HepG2 (cell line): ENCODE measurements around the gene COG8. TPM values are rescaled to one million over a fixed set of nuclear protein-coding genes. Genes with fewer than 3 reads are reported as not detected.

ENCODE experiments used
- EED ChIP-seq: sonication (generic); formaldehyde crosslinking; IDR thresholded peaks from 2 replicates; pipeline ENCODE4 v1.5.0; 2020; ENCODE audit warnings: mild to moderate bottlenecking, missing genetic modification reagents
- ELF1 ChIP-seq: sonication (generic); formaldehyde crosslinking; IDR thresholded peaks from 2 replicates; pipeline ENCODE4 v1.4.0; 2020; ENCODE audit warnings: missing genetic modification reagents
- IKZF4 ChIP-seq: sonication (generic); formaldehyde crosslinking; IDR thresholded peaks from 2 replicates; pipeline ENCODE4 v1.5.1; 2020; ENCODE audit warnings: borderline replicate concordance, mild to moderate bottlenecking, low read depth, missing genetic modification reagents; ENCODE audit errors: not compliant biosample characterization
- KDM1A ChIP-seq: IDR thresholded peaks from 2 replicates; pipeline ENCODE4 v1.6.1; 2016; ENCODE audit warnings: missing compliant biosample characterization
- MAFG ChIP-seq: sonication (generic); formaldehyde crosslinking; IDR thresholded peaks from 2 replicates; pipeline ENCODE4 v1.5.1; 2020; ENCODE audit warnings: mild to moderate bottlenecking, missing genetic modification reagents
- MTA1 ChIP-seq: sonication (generic); formaldehyde crosslinking; IDR thresholded peaks from 2 replicates; pipeline ENCODE4 v1.4.0; 2020; ENCODE audit warnings: missing genetic modification reagents, mild to moderate bottlenecking, borderline replicate concordance
- NCOA1 ChIP-seq: sonication (generic); formaldehyde crosslinking; IDR thresholded peaks from 2 replicates; pipeline ENCODE4 v1.9.0; 2021; ENCODE audit warnings: missing genetic modification reagents
- NPAS2 ChIP-seq: sonication (generic); formaldehyde crosslinking; IDR thresholded peaks from 2 replicates; pipeline ENCODE4 v1.8.0; 2022; ENCODE audit warnings: mild to moderate bottlenecking, missing genetic modification reagents, borderline replicate concordance
- NRL ChIP-seq: sonication (generic); formaldehyde crosslinking; IDR thresholded peaks from 2 replicates; pipeline ENCODE4 v1.5.0; 2020; ENCODE audit warnings: missing genetic modification reagents, mild to moderate bottlenecking, moderate library complexity, borderline replicate concordance
- POLR2AphosphoS2 ChIP-seq: IDR thresholded peaks from 2 replicates; pipeline ENCODE4 v1.6.1; 2011; ENCODE audit warnings: low read depth, low read length, improper control_type of control experiment
- RNF2 ChIP-seq: fragments of 450-650 bp; conservative IDR thresholded peaks from 2 replicates; pipeline ENCODE4 v1.6.1; 2016; ENCODE audit warnings: low read depth
- SATB2 ChIP-seq: sonication (generic); formaldehyde crosslinking; IDR thresholded peaks from 2 replicates; pipeline ENCODE4 v1.5.0; 2020; ENCODE audit warnings: missing genetic modification reagents
- ZBTB3 ChIP-seq: sonication (generic); formaldehyde crosslinking; IDR thresholded peaks from 2 replicates; pipeline ENCODE4 v1.4.0; 2020; ENCODE audit warnings: low read depth, mild to moderate bottlenecking, moderate library complexity, missing genetic modification reagents, borderline replicate concordance
- ZFP82 ChIP-seq: sonication (generic); formaldehyde crosslinking; IDR thresholded peaks from 2 replicates; pipeline ENCODE4 v1.5.1; 2020; ENCODE audit warnings: mild to moderate bottlenecking, missing genetic modification reagents, borderline replicate concordance
- ZNF160 ChIP-seq: sonication (generic); formaldehyde crosslinking; IDR thresholded peaks from 2 replicates; pipeline ENCODE4 v1.8.0; 2022; ENCODE audit warnings: mild to moderate bottlenecking, inconsistent platforms, missing genetic modification reagents
- ZNF256 ChIP-seq: sonication (generic); formaldehyde crosslinking; conservative IDR thresholded peaks from 2 replicates; pipeline ENCODE4 v1.4.0; 2020; ENCODE audit warnings: missing genetic modification reagents
- ZNF674 ChIP-seq: sonication (generic); formaldehyde crosslinking; IDR thresholded peaks from 2 replicates; pipeline ENCODE4 v1.5.0; 2020; ENCODE audit warnings: low read depth, mild to moderate bottlenecking, missing genetic modification reagents
- ZNF780A ChIP-seq: sonication (generic); formaldehyde crosslinking; IDR thresholded peaks from 2 replicates; pipeline ENCODE4 v1.8.0; 2022; ENCODE audit warnings: mild to moderate bottlenecking, missing genetic modification reagents, moderate library complexity
- ZNF788 ChIP-seq: sonication (generic); formaldehyde crosslinking; IDR thresholded peaks from 2 replicates; pipeline ENCODE4 v1.5.0; 2020; ENCODE audit warnings: mild to moderate bottlenecking, missing genetic modification reagents, borderline replicate concordance
- ZSCAN25 ChIP-seq: sonication (generic); formaldehyde crosslinking; IDR thresholded peaks from 2 replicates; pipeline ENCODE4 v1.8.0; 2022; ENCODE audit warnings: mild to moderate bottlenecking, missing genetic modification reagents
- polyA plus RNA-seq, 8 experiments: library from polyadenylated mRNA; depleted of rRNA in 3 of 8; stranded (reverse) in 7 of 8; unstranded in 1 of 8; fragments of >200 nt; fragmentation: Illumina TruSeq in 4 of 8; extraction: Trizol in 4 of 8; gene quantifications; 2 replicates each; pipeline versions ENCODE4 v1.2.1 to v1.2.3, GENCODE V29; 2011 to 2016; ENCODE audit warnings: low read depth in 4 of 8, missing spikeins in 1 of 8, mixed read lengths in 1 of 8; ENCODE audit not compliant: insufficient read depth in 1 of 8
- total RNA-seq, 5 experiments: library from RNA; depleted of rRNA; stranded (reverse); fragments of >200 nt; fragmentation: Illumina TruSeq; extraction: Trizol; gene quantifications; 2 replicates each; pipeline ENCODE4 v1.2.3, GENCODE V29; 2016; ENCODE audit warnings: low read depth in 1 of 5
- TF ChIP-seq, protein P1 (sequence below): sonication (generic); formaldehyde crosslinking; IDR thresholded peaks from 2 replicates; pipeline ENCODE4 v1.9.0; 2021; ENCODE audit warnings: missing genetic modification reagents, borderline replicate concordance
- TF ChIP-seq, protein P2 (sequence below): sonication (generic); formaldehyde crosslinking; IDR thresholded peaks from 2 replicates; pipeline ENCODE4 v1.5.1; 2020; ENCODE audit warnings: mild to moderate bottlenecking, moderate library complexity, missing genetic modification reagents

COG8 gene
- total and polyA plus RNA-seq, 2 of the 13 experiments (the other 11 are each of a cell fraction or from before 2014, with no cell fraction given): 45.5 to 52.1 TPM

DNA sequence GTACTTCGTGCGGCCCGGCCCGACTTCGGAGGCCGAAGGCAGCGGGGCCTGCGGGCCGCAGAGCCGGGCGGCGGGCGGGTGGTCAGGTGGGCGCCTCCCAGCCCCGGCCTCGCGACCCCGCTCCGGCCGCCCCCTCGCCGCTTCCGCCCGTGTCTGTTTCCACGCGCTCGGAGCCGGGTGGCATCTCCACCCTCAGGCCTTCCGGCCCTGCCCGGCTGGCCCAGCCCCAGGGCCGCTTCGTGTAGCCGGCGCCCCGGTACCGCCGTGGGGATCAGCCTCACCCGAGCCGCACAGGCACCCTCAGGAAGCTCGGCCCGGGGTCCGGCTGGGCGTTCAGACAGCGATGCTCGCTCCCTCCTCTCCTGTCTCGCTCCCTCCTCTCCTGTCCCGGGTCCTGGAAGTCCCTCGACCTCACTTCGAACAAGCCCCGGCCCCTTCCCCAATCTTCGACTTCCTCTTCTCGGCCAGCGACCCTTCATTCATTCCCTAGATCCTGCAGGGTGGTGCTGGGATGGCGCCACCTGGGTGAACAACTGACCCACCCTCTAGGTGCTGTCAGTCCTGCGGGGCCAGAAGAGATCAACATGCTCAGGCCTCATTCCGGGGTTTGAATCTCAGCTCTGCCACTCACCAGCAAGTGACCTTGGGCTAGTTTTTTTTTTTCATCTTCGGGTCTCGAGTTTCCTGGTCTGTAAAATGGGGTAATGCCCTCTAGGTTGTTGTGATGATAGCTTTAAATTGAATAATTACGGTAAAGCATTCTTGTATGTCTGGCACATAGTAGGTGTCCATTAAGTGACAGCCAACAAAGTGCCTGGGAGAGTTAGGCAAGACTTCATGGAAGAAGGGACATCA is 27.6 kb downstream of the COG8 start (continued):
- TF ChIP-seq, protein P1, sequence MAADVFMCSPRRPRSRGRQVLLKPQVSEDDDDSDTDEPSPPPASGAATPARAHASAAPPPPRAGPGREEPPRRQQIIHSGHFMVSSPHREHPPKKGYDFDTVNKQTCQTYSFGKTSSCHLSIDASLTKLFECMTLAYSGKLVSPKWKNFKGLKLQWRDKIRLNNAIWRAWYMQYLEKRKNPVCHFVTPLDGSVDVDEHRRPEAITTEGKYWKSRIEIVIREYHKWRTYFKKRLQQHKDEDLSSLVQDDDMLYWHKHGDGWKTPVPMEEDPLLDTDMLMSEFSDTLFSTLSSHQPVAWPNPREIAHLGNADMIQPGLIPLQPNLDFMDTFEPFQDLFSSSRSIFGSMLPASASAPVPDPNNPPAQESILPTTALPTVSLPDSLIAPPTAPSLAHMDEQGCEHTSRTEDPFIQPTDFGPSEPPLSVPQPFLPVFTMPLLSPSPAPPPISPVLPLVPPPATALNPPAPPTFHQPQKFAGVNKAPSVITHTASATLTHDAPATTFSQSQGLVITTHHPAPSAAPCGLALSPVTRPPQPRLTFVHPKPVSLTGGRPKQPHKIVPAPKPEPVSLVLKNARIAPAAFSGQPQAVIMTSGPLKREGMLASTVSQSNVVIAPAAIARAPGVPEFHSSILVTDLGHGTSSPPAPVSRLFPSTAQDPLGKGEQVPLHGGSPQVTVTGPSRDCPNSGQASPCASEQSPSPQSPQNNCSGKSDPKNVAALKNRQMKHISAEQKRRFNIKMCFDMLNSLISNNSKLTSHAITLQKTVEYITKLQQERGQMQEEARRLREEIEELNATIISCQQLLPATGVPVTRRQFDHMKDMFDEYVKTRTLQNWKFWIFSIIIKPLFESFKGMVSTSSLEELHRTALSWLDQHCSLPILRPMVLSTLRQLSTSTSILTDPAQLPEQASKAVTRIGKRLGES: 0 out of 2 replicates have a peak, but pooled peaks have one; percentile 25
- TF ChIP-seq ZNF160 (CRISPR knock-in tag): no peak; the same call in none of the 2 replicates
- 0 out of 2 replicates have a peak, but pooled peaks have one; percentile 15 for TF ChIP-seq RNF2
- peak; percentile 57; the same call in 1 of the 2 replicates for TF ChIP-seq NRL (CRISPR knock-in tag)
- peak; percentile 80; the same call in 1 of the 2 replicates for TF ChIP-seq NCOA1 (CRISPR knock-in tag)
- TF ChIP-seq ZNF674 (CRISPR knock-in tag): no peak
- no peak; the same call in 1 of the 2 replicates for TF ChIP-seq MTA1 (CRISPR knock-in tag)
- TF ChIP-seq ZNF788 (CRISPR knock-in tag): no peak; the same call in 1 of the 2 replicates
- TF ChIP-seq, protein P2, sequence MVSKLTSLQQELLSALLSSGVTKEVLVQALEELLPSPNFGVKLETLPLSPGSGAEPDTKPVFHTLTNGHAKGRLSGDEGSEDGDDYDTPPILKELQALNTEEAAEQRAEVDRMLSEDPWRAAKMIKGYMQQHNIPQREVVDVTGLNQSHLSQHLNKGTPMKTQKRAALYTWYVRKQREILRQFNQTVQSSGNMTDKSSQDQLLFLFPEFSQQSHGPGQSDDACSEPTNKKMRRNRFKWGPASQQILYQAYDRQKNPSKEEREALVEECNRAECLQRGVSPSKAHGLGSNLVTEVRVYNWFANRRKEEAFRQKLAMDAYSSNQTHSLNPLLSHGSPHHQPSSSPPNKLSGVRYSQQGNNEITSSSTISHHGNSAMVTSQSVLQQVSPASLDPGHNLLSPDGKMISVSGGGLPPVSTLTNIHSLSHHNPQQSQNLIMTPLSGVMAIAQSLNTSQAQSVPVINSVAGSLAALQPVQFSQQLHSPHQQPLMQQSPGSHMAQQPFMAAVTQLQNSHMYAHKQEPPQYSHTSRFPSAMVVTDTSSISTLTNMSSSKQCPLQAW: peak; percentile 67
- TF ChIP-seq NPAS2 (CRISPR knock-in tag): no peak
- no peak for TF ChIP-seq POLR2AphosphoS2
- TF ChIP-seq KDM1A (CRISPR knock-in tag): peak; percentile 68; the same call in 1 of the 2 replicates
- TF ChIP-seq ZNF780A (CRISPR knock-in tag): no peak
- no peak for TF ChIP-seq IKZF4 (CRISPR knock-in tag)
- no peak for TF ChIP-seq ZFP82 (CRISPR knock-in tag)
- no peak; the same call in 1 of the 2 replicates for TF ChIP-seq EED
- peak; percentile 52; the same call in 1 of the 2 replicates for TF ChIP-seq SATB2 (CRISPR knock-in tag)
- no peak for TF ChIP-seq ZBTB3
- no peak for TF ChIP-seq ZNF256 (CRISPR knock-in tag)
- peak; percentile 39; the same call in 1 of the 2 replicates for TF ChIP-seq ELF1 (CRISPR knock-in tag)
- TF ChIP-seq ZSCAN25: no peak
- TF ChIP-seq MAFG: no peak
